DMS53 treated with DMSO at 0.1 percent for 48 hours (cell line): ENCODE measurements around the gene SMIM14.
A peak's percentile ranks its signal among the peaks of the same experiment; 100 is the strongest.
"Not testable (repeated sequence)": the region's sequence is repeated elsewhere in the genome, so short reads cannot be mapped to it uniquely, and the experiment has no call there.

Experiments used
- DNase-seq: peaks from one replicate; lab custom pipeline; 2025; ENCODE audit not compliant: unreplicated experiment; lab: John Stamatoyannopoulos, UW

SMIM14 gene

GRCh38 chr4:39638354-39639239 is at the start of gene SMIM14:
SMIM14 (minus strand) TSS chr4:39638865; CDS start chr4:39605145, 33,720 bp downstream.
- peak; percentile 98 for DNase-seq

GRCh38 chr4:39687014-39687413 is 48.3 kb upstream of the SMIM14 start:
- no peak for DNase-seq

- no peak for DNase-seq
Measured at GRCh38 chr4:39685990-39686389, 47.3 kb upstream of the SMIM14 start.

GRCh38 chr4:39682138-39682537 is 43.5 kb upstream of the SMIM14 start:
- no peak for DNase-seq

GRCh38 chr4:39681003-39681402 is 42.3 kb upstream of the SMIM14 start:
- not testable (repeated sequence) for DNase-seq

- DNase-seq: not testable (repeated sequence)
Measured at GRCh38 chr4:39675681-39676080, 37.0 kb upstream of the SMIM14 start.

- not testable (repeated sequence) for DNase-seq
Measured at GRCh38 chr4:39670296-39670695, 31.6 kb upstream of the SMIM14 start.

- DNase-seq: no peak
Measured at GRCh38 chr4:39668887-39669286, 30.2 kb upstream of the SMIM14 start.

GRCh38 chr4:39667706-39668105 is 29.0 kb upstream of the SMIM14 start:
- DNase-seq: no peak

GRCh38 chr4:39664828-39665731 is 26.4 kb upstream of the SMIM14 start:
- no peak for DNase-seq

GRCh38 chr4:39662683-39663082 is 24.0 kb upstream of the SMIM14 start:
- no peak for DNase-seq

GRCh38 chr4:39660757-39661156 is 22.1 kb upstream of the SMIM14 start:
- no peak for DNase-seq

GRCh38 chr4:39660045-39660444 is 21.4 kb upstream of the SMIM14 start:
- DNase-seq: no peak

- DNase-seq: no peak
Measured at GRCh38 chr4:39658756-39659155, 20.1 kb upstream of the SMIM14 start.

- no peak for DNase-seq
Measured at GRCh38 chr4:39657465-39657864, 18.8 kb upstream of the SMIM14 start.

GRCh38 chr4:39656638-39657037 is 18.0 kb upstream of the SMIM14 start:
- DNase-seq: not testable (repeated sequence)

- DNase-seq: no peak
Measured at GRCh38 chr4:39655876-39656275, 17.2 kb upstream of the SMIM14 start.

- DNase-seq: no peak
Measured at GRCh38 chr4:39655211-39655610, 16.5 kb upstream of the SMIM14 start.

GRCh38 chr4:39651586-39651985 is 12.9 kb upstream of the SMIM14 start:
- not testable (repeated sequence) for DNase-seq

- no peak for DNase-seq
Measured at GRCh38 chr4:39649639-39650265, 11.1 kb upstream of the SMIM14 start.

GRCh38 chr4:39648827-39649558 is 10.3 kb upstream of the SMIM14 start:
- no peak for DNase-seq
